Measurements from ENCODE around the gene MAP3K2. TPM values are rescaled to one million over a fixed set of nuclear protein-coding genes. Genes with fewer than 3 reads are reported as not detected.

The MAP3K2 gene
- total RNA-seq, 4 donors from 2014 or later: 52.7 to 96.2 (median 54.2) TPM

- H3K27ac ChIP-seq: no peak overlapping the region
- no peaks in the 10 kb centered on the region for H3K9me3 ChIP-seq
- ATAC-seq: no peak
- no peak for TF ChIP-seq POLR2A (IDR thresholded peaks at IDR 0.05)
- H3K4me3 ChIP-seq: no peak overlapping the region
- no peaks in the 10 kb centered on the region for H3K27me3 ChIP-seq
- 80% methylated on average over 2 of the region's 5 CpGs; no CpG with 5 or more reads in 1 of the 2 donors for WGBS, 2 donors (ENCODE audit: low coverage in 1 of 2)
- no peaks in the 10 kb centered on the region for H3K4me1 ChIP-seq
- H3K36me3 ChIP-seq: peaks cover 4 to 93% of the 10 kb centered on the region in 2 donors
These were observed 117.1 kb downstream of the MAP3K2 start for GRCh38 chr2:127270663-127271062.

- H3K27ac ChIP-seq: no peak overlapping the region
- H3K36me3 ChIP-seq: peaks cover 0 to 68% of the 10 kb centered on the region in 2 donors
- no peak overlapping the region for H3K4me3 ChIP-seq
- no peak for ATAC-seq
- no peaks in the 10 kb centered on the region for H3K9me3 ChIP-seq
- no peak for TF ChIP-seq POLR2AphosphoS5 (IDR thresholded peaks at IDR 0.05)
- TF ChIP-seq CTCF (IDR thresholded peaks at IDR 0.05): no peak
- TF ChIP-seq EP300 (IDR thresholded peaks at IDR 0.05): no peak
- TF ChIP-seq POLR2A (IDR thresholded peaks at IDR 0.05): no peak
- no peaks in the 10 kb centered on the region for H3K4me1 ChIP-seq
- no peaks in the 10 kb centered on the region for H3K27me3 ChIP-seq
- 76 to 77% methylated on average over 3 to 8 of the region's 8 CpGs for WGBS, 2 donors (ENCODE audit: low coverage in 1 of 2)
These were observed 125.9 kb downstream of the MAP3K2 start for GRCh38 chr2:127261804-127262406.

GRCh38 chr2:127259355-127259754 is 128.4 kb downstream of the MAP3K2 start:
- no peak for ATAC-seq
- H3K4me1 ChIP-seq: no peaks in the 10 kb centered on the region
- H3K36me3 ChIP-seq: peaks cover 0 to 71% of the 10 kb centered on the region in 2 donors
- WGBS, 2 donors (ENCODE audit: low coverage in 1 of 2): 100% methylated on average over 4 of the region's 5 CpGs; no CpG with 5 or more reads in 1 of the 2 donors
- TF ChIP-seq EP300 (IDR thresholded peaks at IDR 0.05): no peak
- no peak for TF ChIP-seq POLR2A (IDR thresholded peaks at IDR 0.05)
- no peak for TF ChIP-seq POLR2AphosphoS5 (IDR thresholded peaks at IDR 0.05)
- TF ChIP-seq CTCF (IDR thresholded peaks at IDR 0.05): no peak
- H3K4me3 ChIP-seq: no peak overlapping the region
- no peaks in the 10 kb centered on the region for H3K27me3 ChIP-seq
- H3K9me3 ChIP-seq: no peaks in the 10 kb centered on the region
- H3K27ac ChIP-seq: no peak overlapping the region

GRCh38 chr2:127256866-127257265 is 130.9 kb downstream of the MAP3K2 start:
- no peaks in the 10 kb centered on the region for H3K4me1 ChIP-seq
- H3K36me3 ChIP-seq: peaks cover 0 to 59% of the 10 kb centered on the region in 2 donors
- WGBS, 2 donors (ENCODE audit: low coverage in 1 of 2): 69 to 79% methylated on average over 6 to 7 of the region's 8 CpGs
- ATAC-seq: no peak
- H3K9me3 ChIP-seq: no peaks in the 10 kb centered on the region
- no peak overlapping the region for H3K4me3 ChIP-seq
- TF ChIP-seq POLR2A (IDR thresholded peaks at IDR 0.05) (no peak), CTCF (IDR thresholded peaks at IDR 0.05) (no peak), POLR2AphosphoS5 (IDR thresholded peaks at IDR 0.05) (no peak), EP300 (IDR thresholded peaks at IDR 0.05) (no peak)
- no peak overlapping the region for H3K27ac ChIP-seq
- H3K27me3 ChIP-seq: no peaks in the 10 kb centered on the region

- H3K9me3 ChIP-seq: no peaks in the 10 kb centered on the region
- H3K27ac ChIP-seq: no peak overlapping the region
- no peaks in the 10 kb centered on the region for H3K4me1 ChIP-seq
- H3K27me3 ChIP-seq: no peaks in the 10 kb centered on the region
- peaks cover 0 to 55% of the 10 kb centered on the region in 2 donors for H3K36me3 ChIP-seq
- ATAC-seq: no peak
- no peak overlapping the region for H3K4me3 ChIP-seq
- TF ChIP-seq POLR2AphosphoS5 (IDR thresholded peaks at IDR 0.05) (no peak), CTCF (IDR thresholded peaks at IDR 0.05) (no peak), EP300 (IDR thresholded peaks at IDR 0.05) (no peak), POLR2A (IDR thresholded peaks at IDR 0.05) (no peak)
- 87 to 100% methylated on average over 1 to 3 of the region's 3 CpGs for WGBS, 2 donors (ENCODE audit: low coverage in 1 of 2)
These were observed 131.4 kb downstream of the MAP3K2 start for GRCh38 chr2:127256381-127256780.
